GM12801 (cell line): Measurements from ENCODE around the gene HSD17B11.

ENCODE experiments used
- TF ChIP-seq, protein P1 (sequence below): IDR thresholded peaks from one replicate; pipeline ENCODE4 v1.5.1; 2011; ENCODE audit warnings: control low read depth; ENCODE audit not compliant: insufficient read length; ENCODE audit errors: extremely low read depth

HSD17B11 gene, protein sequence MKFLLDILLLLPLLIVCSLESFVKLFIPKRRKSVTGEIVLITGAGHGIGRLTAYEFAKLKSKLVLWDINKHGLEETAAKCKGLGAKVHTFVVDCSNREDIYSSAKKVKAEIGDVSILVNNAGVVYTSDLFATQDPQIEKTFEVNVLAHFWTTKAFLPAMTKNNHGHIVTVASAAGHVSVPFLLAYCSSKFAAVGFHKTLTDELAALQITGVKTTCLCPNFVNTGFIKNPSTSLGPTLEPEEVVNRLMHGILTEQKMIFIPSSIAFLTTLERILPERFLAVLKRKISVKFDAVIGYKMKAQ

DNA sequence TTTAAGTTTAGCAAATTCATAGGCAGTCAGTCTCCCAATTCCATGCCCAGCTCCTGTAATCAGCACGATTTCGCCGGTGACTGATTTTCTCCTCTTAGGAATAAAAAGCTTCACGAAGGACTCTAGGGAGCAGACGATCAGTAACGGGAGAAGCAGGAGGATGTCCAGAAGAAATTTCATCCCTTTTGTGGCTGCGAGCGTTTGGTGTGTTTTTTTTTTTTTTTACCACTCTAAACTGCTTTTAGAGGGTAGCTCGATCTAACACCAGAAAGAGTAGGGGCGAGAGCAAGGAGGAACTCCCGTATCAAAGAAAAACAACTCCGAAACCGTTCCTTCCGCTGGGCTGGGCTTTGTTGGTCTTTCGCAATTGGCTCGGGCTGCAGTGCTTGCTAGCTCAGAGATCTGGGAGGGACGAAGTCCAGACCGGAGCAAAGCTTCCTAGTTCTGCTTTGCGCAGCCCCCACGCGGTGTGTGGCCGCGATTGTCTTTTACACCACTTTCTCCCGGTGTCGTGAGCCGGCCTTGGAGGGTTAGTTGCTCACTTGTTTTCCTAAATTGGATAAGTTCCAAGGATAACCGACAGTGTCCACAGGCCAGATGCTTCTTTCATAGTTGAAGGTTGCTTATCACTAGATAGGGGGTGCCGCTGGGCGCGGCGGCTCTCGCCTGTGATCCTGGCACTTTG is at the start of gene HSD17B11:
TSS of gene HSD17B11 (minus strand) at position 298 of the 685 bp plus-strand sequence. CDS start at position 180, 118 bp downstream.
- TF ChIP-seq, protein P1, sequence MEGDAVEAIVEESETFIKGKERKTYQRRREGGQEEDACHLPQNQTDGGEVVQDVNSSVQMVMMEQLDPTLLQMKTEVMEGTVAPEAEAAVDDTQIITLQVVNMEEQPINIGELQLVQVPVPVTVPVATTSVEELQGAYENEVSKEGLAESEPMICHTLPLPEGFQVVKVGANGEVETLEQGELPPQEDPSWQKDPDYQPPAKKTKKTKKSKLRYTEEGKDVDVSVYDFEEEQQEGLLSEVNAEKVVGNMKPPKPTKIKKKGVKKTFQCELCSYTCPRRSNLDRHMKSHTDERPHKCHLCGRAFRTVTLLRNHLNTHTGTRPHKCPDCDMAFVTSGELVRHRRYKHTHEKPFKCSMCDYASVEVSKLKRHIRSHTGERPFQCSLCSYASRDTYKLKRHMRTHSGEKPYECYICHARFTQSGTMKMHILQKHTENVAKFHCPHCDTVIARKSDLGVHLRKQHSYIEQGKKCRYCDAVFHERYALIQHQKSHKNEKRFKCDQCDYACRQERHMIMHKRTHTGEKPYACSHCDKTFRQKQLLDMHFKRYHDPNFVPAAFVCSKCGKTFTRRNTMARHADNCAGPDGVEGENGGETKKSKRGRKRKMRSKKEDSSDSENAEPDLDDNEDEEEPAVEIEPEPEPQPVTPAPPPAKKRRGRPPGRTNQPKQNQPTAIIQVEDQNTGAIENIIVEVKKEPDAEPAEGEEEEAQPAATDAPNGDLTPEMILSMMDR: no peak

DNA sequence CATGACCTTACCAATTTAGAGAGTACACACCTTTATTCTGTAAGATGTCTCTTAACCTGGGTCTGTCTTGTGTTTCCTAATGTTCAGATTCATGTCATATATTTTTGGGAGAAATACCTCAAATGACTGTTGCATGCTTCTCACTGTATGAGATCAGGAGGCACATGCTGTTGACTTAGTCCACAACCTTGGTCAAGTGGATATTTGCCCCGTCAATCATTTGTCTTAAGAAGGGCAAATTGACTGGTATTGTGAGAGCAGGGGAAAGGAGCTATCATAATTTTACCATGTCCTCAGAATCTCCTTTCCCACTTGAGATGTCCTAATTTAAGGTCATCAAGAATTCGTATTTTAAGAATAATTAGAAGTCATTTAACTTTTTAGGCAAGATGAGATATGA is 42.4 kb upstream of the HSD17B11 start:
- TF ChIP-seq, protein P1: no peak

DNA sequence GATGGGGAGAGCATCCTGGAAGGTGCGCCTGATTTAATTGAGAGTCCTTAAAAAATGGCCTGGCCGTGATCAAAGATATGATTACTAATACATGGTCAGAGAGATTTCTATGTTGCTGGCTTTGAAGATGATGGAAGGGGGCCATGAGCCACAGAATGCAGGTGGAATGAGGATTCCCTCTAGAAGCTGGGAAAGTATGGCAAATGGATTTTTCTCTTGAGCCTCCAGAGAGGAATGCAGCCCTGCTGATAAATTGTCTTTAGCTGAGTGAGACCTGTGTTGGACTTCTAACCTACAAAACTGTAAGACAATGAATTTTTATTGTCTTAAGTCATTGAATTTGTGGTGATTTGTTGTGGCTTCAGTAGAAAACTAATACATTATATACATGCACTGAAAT is 39.0 kb upstream of the HSD17B11 start:
- TF ChIP-seq, protein P1: no peak

DNA sequence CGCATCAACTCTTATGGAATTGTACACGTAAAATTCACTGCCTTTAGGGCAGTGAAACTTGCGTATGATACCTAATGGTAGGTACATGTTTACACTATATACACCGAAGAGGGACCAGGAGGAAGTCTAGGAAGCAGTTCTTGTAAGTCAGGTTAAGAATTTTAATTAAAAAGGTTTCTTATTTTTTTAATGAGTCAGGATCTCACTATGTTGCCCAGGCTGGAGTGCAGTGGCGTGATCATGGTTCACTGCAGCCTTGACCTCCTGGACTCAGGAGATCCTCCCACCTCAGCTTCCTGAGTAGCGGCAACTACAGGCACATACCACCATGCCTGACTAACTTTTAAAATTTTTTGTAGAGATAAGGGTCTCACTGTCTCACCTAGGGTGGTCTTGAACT is 38.0 kb upstream of the HSD17B11 start:
- TF ChIP-seq, protein P1: no peak

DNA sequence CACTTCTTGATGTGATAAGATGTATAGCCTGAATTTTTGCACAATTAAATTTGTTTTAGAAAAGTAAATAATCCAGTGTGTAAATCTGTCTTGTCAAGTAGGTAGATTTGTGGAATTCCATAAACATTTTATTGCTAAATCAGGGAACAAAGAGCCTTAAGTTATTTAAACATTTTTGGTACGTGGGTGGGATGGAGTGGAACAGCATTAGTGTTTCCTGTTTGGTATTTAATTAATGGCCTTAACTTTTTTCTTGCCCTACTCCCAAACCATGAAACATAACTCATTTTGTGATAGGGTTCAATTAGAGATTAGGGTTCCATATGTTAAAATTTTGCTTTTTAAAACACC is 36.5 kb upstream of the HSD17B11 start:
- TF ChIP-seq, protein P1: no peak

DNA sequence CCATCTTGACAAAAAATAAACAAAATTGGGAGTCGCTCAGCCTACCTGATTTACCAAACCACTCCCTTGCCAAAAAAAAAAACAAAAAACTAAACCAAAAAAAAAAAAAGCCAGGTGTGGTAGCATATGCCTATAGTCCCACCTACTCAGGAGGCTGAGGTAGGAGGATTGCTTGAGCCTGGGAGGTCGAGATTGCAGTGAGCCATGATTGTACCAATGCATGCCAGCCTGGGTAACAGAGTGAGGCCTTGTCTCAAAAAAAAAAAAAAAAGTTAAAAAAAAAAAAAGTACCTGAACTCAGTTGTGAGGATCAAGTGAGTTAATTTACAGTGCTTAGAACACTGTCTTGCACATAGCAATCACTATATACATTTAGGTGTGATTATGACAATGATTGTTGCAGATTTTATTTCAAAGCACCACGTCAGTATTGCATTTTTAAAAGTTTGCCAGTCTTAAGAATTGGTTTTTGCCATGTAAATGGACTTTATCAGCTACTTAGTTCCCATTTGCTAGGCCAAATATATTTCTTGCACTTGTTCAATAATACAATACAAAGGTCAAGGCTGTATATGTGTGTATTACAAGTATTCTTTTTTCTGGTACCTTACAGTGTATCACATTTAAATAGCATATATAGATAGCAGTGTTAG is 36.0 kb upstream of the HSD17B11 start:
- TF ChIP-seq, protein P1: no peak

DNA sequence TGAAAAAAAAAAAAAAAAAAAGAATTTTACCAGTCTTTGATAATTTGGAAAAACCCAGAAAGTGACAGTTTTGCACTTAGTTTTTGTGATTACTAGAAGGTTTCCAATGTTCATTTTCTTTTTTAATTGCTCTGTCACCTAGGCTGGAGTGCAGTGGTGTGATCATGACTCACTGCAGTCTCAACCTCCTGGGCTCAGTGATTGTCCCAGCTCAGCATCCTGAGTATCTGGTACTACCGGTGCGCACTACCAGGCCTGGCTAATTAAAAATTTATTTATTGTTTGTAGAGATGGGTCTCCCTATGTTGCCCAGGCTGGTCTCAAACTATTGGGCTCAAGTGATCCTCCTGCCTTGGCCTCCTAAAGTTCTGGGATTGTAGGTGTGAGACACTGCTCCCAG is 34.7 kb upstream of the HSD17B11 start:
- TF ChIP-seq, protein P1: no peak
